ENCODE measurements around the gene STK31.
"Not testable (repeated sequence)": the region's sequence is repeated elsewhere in the genome, so short reads cannot be mapped to it uniquely, and the experiment has no call there.

The STK31 gene

DNA sequence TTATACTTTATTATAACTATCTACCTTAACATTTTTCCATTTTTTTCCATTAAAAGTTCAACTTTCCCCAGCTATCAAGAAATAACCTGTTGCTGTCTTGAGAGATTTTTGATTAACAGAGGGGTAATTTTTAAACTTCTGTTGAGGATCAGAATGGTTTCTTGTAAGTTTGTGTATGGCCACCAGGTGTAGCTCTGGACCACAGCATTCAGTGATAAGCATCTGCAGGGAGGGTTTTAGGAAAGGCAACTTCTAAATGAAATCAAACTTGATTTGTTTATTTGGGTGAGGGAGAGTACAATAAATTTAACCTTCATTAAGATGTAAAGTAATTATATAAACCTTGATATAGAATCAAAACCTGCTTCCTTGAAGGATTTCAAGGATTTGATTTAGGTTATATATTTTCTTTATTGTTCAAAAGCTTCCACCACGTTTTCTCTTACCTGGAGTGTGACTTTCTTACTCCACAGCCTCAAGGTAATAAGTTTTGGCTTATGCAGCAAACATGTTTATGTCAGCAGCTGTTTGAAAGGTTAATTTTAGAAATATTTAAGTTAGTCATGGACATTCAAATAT lies 153.3 kb downstream of the STK31 start:
- Histone ChIP-seq H3K27ac (ENCODE audit: low read depth, low read length) (no peak overlapping the region), H3K27me3 (ENCODE audit: control insufficient read depth, low read length) (peaks cover 18% of the 10 kb centered on the region), H3K4me2 (ENCODE audit: low read length) (no peak overlapping the region), H3F3A (ENCODE audit: control insufficient read depth, insufficient read depth) (no peaks in the 10 kb centered on the region), H3K36me3 (ENCODE audit: control insufficient read depth, low read length) (no peaks in the 10 kb centered on the region), H3K79me2 (ENCODE audit: control insufficient read depth, low read length) (no peaks in the 10 kb centered on the region), H4K20me1 (ENCODE audit: control insufficient read depth, insufficient read depth, low read depth, low read length) (no peaks in the 10 kb centered on the region), H3K4me3 (ENCODE audit: low read length) (no peak overlapping the region), H3K9me2 (replicated peaks; ENCODE audit: control insufficient read depth, low read length) (no peaks in the 10 kb centered on the region), H3K9me3 (ENCODE audit: control insufficient read depth, insufficient read depth, low read length) (no peaks in the 10 kb centered on the region), H3K4me1 (ENCODE audit: control insufficient read depth, low read length) (no peaks in the 10 kb centered on the region)
- TF ChIP-seq, protein P1, sequence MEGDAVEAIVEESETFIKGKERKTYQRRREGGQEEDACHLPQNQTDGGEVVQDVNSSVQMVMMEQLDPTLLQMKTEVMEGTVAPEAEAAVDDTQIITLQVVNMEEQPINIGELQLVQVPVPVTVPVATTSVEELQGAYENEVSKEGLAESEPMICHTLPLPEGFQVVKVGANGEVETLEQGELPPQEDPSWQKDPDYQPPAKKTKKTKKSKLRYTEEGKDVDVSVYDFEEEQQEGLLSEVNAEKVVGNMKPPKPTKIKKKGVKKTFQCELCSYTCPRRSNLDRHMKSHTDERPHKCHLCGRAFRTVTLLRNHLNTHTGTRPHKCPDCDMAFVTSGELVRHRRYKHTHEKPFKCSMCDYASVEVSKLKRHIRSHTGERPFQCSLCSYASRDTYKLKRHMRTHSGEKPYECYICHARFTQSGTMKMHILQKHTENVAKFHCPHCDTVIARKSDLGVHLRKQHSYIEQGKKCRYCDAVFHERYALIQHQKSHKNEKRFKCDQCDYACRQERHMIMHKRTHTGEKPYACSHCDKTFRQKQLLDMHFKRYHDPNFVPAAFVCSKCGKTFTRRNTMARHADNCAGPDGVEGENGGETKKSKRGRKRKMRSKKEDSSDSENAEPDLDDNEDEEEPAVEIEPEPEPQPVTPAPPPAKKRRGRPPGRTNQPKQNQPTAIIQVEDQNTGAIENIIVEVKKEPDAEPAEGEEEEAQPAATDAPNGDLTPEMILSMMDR (IDR thresholded peaks at IDR 0.05; ENCODE audit: low read depth, low read length, poor library complexity, severe bottlenecking) = peak; percentile 72
- TF ChIP-seq EZH2phosphoT487 (IDR thresholded peaks at IDR 0.05; ENCODE audit: borderline replicate concordance, low read length) = no peak

DNA sequence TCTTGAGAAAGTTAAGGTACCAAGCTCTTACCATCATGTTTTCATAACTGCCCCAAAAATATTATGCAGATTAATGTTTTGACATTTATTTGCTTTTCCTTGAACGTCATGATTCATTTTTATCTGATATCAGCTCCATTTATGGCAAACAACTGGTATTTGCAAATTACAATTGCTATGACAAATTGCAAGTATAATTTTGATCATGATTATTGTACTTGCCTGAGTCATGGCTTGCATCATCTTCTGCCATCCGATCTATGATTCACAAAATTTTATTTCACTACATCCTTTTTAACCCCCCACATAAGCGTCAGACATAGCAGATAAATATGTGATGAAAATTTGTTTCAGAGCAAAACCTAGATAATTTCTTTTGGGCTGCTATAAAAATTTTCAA lies 155.0 kb downstream of the STK31 start:
- no peak overlapping the region for H3K4me3 ChIP-seq (ENCODE audit: low read length)
- no peaks in the 10 kb centered on the region for H4K20me1 ChIP-seq (ENCODE audit: control insufficient read depth, insufficient read depth, low read depth, low read length)
- H3K9me3 ChIP-seq (ENCODE audit: control insufficient read depth, insufficient read depth, low read length) = no peaks in the 10 kb centered on the region
- H3K9me2 ChIP-seq (replicated peaks; ENCODE audit: control insufficient read depth, low read length) = no peaks in the 10 kb centered on the region
- TF ChIP-seq, protein P1 (IDR thresholded peaks at IDR 0.05; ENCODE audit: low read depth, low read length, poor library complexity, severe bottlenecking) = no peak
- no peak for TF ChIP-seq EZH2phosphoT487 (IDR thresholded peaks at IDR 0.05; ENCODE audit: borderline replicate concordance, low read length)
- H3K36me3 ChIP-seq (ENCODE audit: control insufficient read depth, low read length) = no peaks in the 10 kb centered on the region
- peaks cover 18% of the 10 kb centered on the region for H3K27me3 ChIP-seq (ENCODE audit: control insufficient read depth, low read length)
- no peaks in the 10 kb centered on the region for H3F3A ChIP-seq (ENCODE audit: control insufficient read depth, insufficient read depth)
- H3K4me2 ChIP-seq (ENCODE audit: low read length) = no peak overlapping the region
- no peaks in the 10 kb centered on the region for H3K79me2 ChIP-seq (ENCODE audit: control insufficient read depth, low read length)
- H3K27ac ChIP-seq (ENCODE audit: low read depth, low read length) = no peak overlapping the region
- no peaks in the 10 kb centered on the region for H3K4me1 ChIP-seq (ENCODE audit: control insufficient read depth, low read length)

DNA sequence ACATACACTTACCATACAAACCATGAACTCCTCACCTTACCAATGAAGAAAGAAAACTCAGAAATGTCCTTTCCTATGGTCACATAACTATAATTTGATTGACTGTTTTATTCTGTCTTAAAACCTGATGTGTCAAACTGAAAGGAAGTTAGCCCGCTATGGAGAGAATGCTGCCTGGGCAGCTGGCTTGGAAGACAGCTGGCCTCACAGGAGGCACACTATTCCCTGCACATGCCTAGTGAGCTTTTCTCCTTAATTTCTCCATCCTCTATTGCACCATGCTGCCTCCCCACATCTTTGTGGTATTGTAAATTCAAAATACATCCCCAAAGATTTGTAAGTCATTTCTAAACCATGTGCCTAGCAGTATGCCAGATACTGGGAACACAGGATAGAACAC lies 163.3 kb downstream of the STK31 start:
- Histone ChIP-seq H3K4me1 (ENCODE audit: control insufficient read depth, low read length) (no peaks in the 10 kb centered on the region), H3K9me3 (ENCODE audit: control insufficient read depth, insufficient read depth, low read length) (no peaks in the 10 kb centered on the region), H3K36me3 (ENCODE audit: control insufficient read depth, low read length) (no peaks in the 10 kb centered on the region), H3K27me3 (ENCODE audit: control insufficient read depth, low read length) (peaks cover 4% of the 10 kb centered on the region; the same call in 1 of the 2 replicates), H3K4me2 (ENCODE audit: low read length) (no peak overlapping the region), H3K4me3 (ENCODE audit: low read length) (no peak overlapping the region), H3K9me2 (replicated peaks; ENCODE audit: control insufficient read depth, low read length) (no peaks in the 10 kb centered on the region), H4K20me1 (ENCODE audit: control insufficient read depth, insufficient read depth, low read depth, low read length) (no peaks in the 10 kb centered on the region), H3K27ac (ENCODE audit: low read depth, low read length) (no peak overlapping the region), H3F3A (ENCODE audit: control insufficient read depth, insufficient read depth) (no peaks in the 10 kb centered on the region), H3K79me2 (ENCODE audit: control insufficient read depth, low read length) (no peaks in the 10 kb centered on the region)
- TF ChIP-seq EZH2phosphoT487 (IDR thresholded peaks at IDR 0.05; ENCODE audit: borderline replicate concordance, low read length) = no peak
- TF ChIP-seq, protein P1 (IDR thresholded peaks at IDR 0.05; ENCODE audit: low read depth, low read length, poor library complexity, severe bottlenecking) = no peak

DNA sequence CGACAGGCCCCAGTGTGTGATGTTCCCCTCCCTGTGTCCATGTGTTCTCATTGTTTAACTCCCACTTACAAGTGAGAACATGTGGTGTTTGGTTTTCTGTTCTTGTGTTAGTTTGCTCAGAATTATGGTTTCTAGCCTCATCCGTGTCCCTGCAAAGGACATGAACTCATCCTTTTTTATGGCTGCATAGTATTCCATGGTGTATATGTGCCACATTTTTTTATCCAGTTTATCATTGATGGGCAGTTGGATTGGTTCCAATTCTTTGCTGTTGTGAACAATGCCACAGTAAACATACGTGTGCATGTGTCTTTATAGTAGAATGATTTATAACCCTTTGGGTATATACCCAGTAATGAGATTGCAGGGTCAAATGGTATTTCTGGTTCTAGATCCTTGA lies 166.5 kb downstream of the STK31 start:
- not testable (repeated sequence) for H3K79me2 ChIP-seq (ENCODE audit: control insufficient read depth, low read length); H3K36me3 ChIP-seq (ENCODE audit: control insufficient read depth, low read length); H3K9me2 ChIP-seq (replicated peaks; ENCODE audit: control insufficient read depth, low read length); H3K27me3 ChIP-seq (ENCODE audit: control insufficient read depth, low read length); H3K4me2 ChIP-seq (ENCODE audit: low read length); H3F3A ChIP-seq (ENCODE audit: control insufficient read depth, insufficient read depth); H3K27ac ChIP-seq (ENCODE audit: low read depth, low read length); H3K4me1 ChIP-seq (ENCODE audit: control insufficient read depth, low read length); H3K9me3 ChIP-seq (ENCODE audit: control insufficient read depth, insufficient read depth, low read length); H3K4me3 ChIP-seq (ENCODE audit: low read length); H4K20me1 ChIP-seq (ENCODE audit: control insufficient read depth, insufficient read depth, low read depth, low read length)

Measured in DOHH2 (cell line).